DND-41 (cell line): ENCODE data around the gene SNCA.

ENCODE experiments used
- EZH2 ChIP-seq: IDR thresholded peaks from 3 replicates; pipeline ENCODE4 v1.6.1; 2012; ENCODE audit warnings: borderline replicate concordance, low read depth, mild to moderate bottlenecking, moderate library complexity, low read length, inconsistent platforms; ENCODE audit not compliant: severe bottlenecking
- TF ChIP-seq, protein P1 (sequence below): IDR thresholded peaks from 2 replicates; pipeline ENCODE4 v1.5.1; 2012; ENCODE audit warnings: borderline replicate concordance, low read length, moderate library complexity, mild to moderate bottlenecking; ENCODE audit not compliant: poor library complexity, severe bottlenecking; ENCODE audit errors: extremely low read depth

DNA sequence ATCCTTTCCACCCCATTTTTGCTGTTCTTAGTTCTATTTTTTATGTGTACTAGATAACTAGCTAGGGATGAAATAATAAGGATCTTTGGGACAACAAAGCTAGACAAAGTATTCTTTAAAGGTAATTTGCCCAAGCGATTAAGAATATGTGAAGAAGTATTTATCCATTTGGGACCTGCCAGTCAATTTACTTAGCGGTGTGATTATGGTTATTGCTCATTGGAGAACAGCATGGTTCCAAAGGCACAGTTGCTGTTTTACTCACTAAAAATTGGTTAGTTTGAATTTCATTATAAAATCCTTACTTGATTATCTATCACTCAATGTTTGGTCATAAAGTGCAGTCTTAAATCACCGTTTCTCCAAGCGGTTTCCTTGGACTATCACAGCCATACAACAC is 124.1 kb downstream of the SNCA start:
- no peak for TF ChIP-seq EZH2
- TF ChIP-seq, protein P1, sequence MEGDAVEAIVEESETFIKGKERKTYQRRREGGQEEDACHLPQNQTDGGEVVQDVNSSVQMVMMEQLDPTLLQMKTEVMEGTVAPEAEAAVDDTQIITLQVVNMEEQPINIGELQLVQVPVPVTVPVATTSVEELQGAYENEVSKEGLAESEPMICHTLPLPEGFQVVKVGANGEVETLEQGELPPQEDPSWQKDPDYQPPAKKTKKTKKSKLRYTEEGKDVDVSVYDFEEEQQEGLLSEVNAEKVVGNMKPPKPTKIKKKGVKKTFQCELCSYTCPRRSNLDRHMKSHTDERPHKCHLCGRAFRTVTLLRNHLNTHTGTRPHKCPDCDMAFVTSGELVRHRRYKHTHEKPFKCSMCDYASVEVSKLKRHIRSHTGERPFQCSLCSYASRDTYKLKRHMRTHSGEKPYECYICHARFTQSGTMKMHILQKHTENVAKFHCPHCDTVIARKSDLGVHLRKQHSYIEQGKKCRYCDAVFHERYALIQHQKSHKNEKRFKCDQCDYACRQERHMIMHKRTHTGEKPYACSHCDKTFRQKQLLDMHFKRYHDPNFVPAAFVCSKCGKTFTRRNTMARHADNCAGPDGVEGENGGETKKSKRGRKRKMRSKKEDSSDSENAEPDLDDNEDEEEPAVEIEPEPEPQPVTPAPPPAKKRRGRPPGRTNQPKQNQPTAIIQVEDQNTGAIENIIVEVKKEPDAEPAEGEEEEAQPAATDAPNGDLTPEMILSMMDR, result no peak
